BLaER1 treated with 17β-estradiol and CSF1 and Interleukin-3, amounts not matched to agents 10 nM and 100 nM (cell line): ENCODE measurements around the gene TOE1.
"Not testable (repeated sequence)": the region's sequence is repeated elsewhere in the genome, so short reads cannot be mapped to it uniquely, and the experiment has no call there.

Experiments used
- H3K27ac ChIP-seq, 11 experiments: shearing (Covaris generic); formaldehyde crosslinking; 2 replicates each; pipeline ENCODE4 v1.8.1; 2022
- H3K27me3 ChIP-seq, 11 experiments: shearing (Covaris generic); formaldehyde crosslinking; 2 replicates each; pipeline ENCODE4 v1.8.1; 2022
- H3K36me3 ChIP-seq, 11 experiments: shearing (Covaris generic); formaldehyde crosslinking; 2 replicates each; pipeline ENCODE4 v1.8.1; 2022
- H3K4me1 ChIP-seq, 10 experiments: shearing (Covaris generic); formaldehyde crosslinking; 2 replicates each; pipeline ENCODE4 v1.8.1; 2022
- H3K4me2 ChIP-seq, 11 experiments: shearing (Covaris generic); formaldehyde crosslinking; 2 replicates each; pipeline ENCODE4 v1.8.1; 2022
- H3K4me3 ChIP-seq, 10 experiments: shearing (Covaris generic); formaldehyde crosslinking; 2 replicates each; pipeline ENCODE4 v1.8.1; 2022
- H3K9ac ChIP-seq, 11 experiments: shearing (Covaris generic); formaldehyde crosslinking; 2 replicates each; pipeline ENCODE4 v1.8.1; 2022
- H3K9me3 ChIP-seq, 11 experiments: shearing (Covaris generic); formaldehyde crosslinking; replicated peaks in 1 of 11; 2 replicates each; pipeline ENCODE4 v1.8.1; 2022
- H4K20me1 ChIP-seq, 11 experiments: shearing (Covaris generic); formaldehyde crosslinking; 2 replicates each; pipeline ENCODE4 v1.8.1; 2022
- Cebpa-rat ChIP-seq, 11 experiments: shearing (Covaris generic); IDR thresholded peaks; 2 replicates each; pipeline ENCODE4 v1.8.1; 2022

TOE1 gene

GRCh38 chr1:45348020-45348419, 8.1 kb downstream of the TOE1 start:
- Histone ChIP-seq H3K9ac (no peak overlapping the region), H3K27me3 (no peaks in the 10 kb centered on the region), H3K9me3 (no peaks in the 10 kb centered on the region), H3K4me3 (no peak overlapping the region), H3K27ac (no peak overlapping the region), H4K20me1 (peaks cover 0 to 29% (median 7%) of the 10 kb centered on the region in 11 experiments; a peak in 7 of 22 replicates), H3K36me3 (peaks cover 31 to 59% (median 39%) of the 10 kb centered on the region in 11 experiments), H3K4me1 (peaks cover under 1 to 7% (median 2%) of the 10 kb centered on the region in 10 experiments; a peak in 17 of 20 replicates), H3K4me2 (no peak overlapping the region)
- no peak for TF ChIP-seq Cebpa-rat (IDR thresholded peaks at IDR 0.05)

DNA sequence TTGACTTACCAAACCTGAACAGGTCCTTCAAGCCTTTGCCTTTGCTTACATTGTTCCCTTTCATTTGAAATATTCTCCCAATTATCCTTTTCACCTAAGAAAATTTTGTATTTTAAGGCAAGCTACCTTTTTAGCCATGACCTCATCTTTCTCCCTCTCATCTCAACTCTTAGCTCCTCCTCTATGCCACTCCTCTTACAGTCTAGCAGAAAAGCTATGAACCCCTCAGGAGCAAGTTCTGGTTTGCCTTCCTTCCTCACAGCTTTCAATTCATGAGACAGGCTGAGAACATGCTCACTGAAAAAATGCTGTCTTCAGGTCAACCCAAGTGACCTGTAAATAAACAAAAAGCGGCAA, 8.6 kb downstream of the TOE1 start:
- Histone ChIP-seq H3K4me1 (peaks cover 0 to 1% (median 0%) of the 10 kb centered on the region in 10 experiments; a peak in 5 of 20 replicates), H3K4me2 (no peak overlapping the region), H3K9ac (no peak overlapping the region), H3K27me3 (no peaks in the 10 kb centered on the region), H3K9me3 (no peaks in the 10 kb centered on the region), H3K27ac (no peak overlapping the region), H3K4me3 (no peak overlapping the region), H4K20me1 (peaks cover 0 to 27% (median 7%) of the 10 kb centered on the region in 11 experiments; a peak in 6 of 22 replicates), H3K36me3 (peaks cover 26 to 54% (median 33%) of the 10 kb centered on the region in 11 experiments)
- no peak for TF ChIP-seq Cebpa-rat (IDR thresholded peaks at IDR 0.05)

DNA sequence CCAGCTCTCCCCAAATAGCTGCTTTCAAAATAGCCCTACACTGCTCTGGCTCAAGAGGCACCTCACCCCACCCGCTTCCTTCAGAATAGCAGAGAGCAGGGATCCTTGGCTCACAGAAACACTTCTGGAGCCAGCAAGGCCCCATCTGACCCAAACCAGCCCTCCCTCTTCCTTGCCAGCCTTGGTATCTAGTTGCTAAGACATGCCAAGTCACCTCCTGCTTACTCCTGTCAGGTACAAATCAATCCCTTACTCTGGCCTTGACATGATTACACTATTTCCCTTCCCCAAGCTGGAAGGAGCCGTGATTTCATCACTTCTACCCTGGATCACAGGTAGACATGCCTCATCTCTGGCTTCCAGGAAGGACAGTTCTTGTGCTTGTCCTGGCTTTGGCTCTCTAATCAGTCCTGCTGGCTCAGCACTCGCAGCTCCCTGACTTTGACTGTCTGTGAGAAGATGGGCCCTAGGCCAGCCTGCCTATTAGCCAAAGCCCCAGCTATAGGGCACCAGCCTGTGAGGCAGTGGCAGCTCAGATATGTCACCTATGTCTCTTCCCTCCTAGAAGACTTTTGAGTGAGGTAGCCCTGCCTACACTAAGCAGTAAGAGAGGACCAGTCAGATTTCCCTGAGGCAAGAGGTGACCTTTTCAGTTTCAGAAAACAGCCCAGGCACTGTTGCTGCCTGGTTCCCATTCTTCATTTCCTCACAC, 9.2 kb downstream of the TOE1 start:
- no peak for TF ChIP-seq Cebpa-rat (IDR thresholded peaks at IDR 0.05)
- no peak overlapping the region for H3K27ac ChIP-seq
- H3K4me3 ChIP-seq = no peak overlapping the region
- no peaks in the 10 kb centered on the region for H3K27me3 ChIP-seq
- H3K9me3 ChIP-seq = no peaks in the 10 kb centered on the region
- no peak overlapping the region for H3K9ac ChIP-seq
- H4K20me1 ChIP-seq = peaks cover 0 to 22% (median 7%) of the 10 kb centered on the region in 11 experiments; a peak in 5 of 22 replicates
- H3K36me3 ChIP-seq = peaks cover 20 to 50% (median 28%) of the 10 kb centered on the region in 11 experiments
- no peak overlapping the region for H3K4me2 ChIP-seq
- H3K4me1 ChIP-seq = peaks cover 0 to 7% (median 0%) of the 10 kb centered on the region in 10 experiments; a peak in 4 of 20 replicates

DNA sequence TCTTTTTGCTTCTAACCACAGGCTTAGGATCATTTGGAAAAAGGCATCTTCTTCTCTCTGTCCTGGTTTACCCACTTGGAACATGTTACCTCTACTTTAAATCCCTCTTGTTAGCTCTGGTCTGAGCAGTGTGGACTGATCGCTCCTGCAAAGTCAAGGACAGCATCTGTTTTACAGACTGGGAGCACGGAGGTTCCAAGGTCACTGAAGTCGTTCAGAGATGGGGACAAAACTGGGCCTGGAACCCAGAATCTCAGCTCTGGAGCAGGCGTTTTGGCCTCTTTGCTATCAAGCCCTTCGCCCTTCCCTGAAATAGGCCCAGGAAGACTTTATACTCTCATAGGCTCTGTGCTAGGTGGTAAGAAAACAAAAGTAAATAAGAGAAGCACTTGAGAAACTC, 11.5 kb downstream of the TOE1 start:
- Histone ChIP-seq H3K9me3 (no peaks in the 10 kb centered on the region), H3K36me3 (peaks cover 0 to 37% (median 5%) of the 10 kb centered on the region in 11 experiments; a peak in 12 of 22 replicates), H3K27me3 (no peaks in the 10 kb centered on the region), H3K9ac (no peak overlapping the region), H3K4me1 (peaks cover 0 to 8% (median 0%) of the 10 kb centered on the region in 10 experiments; a peak in 4 of 20 replicates), H3K4me3 (no peak overlapping the region), H4K20me1 (peaks cover 0 to 7% (median 0%) of the 10 kb centered on the region in 11 experiments; a peak in 1 of 22 replicates), H3K4me2 (no peak overlapping the region), H3K27ac (no peak overlapping the region)
- TF ChIP-seq Cebpa-rat (IDR thresholded peaks at IDR 0.05) = no peak

- Histone ChIP-seq H3K9ac (no peak overlapping the region), H3K4me3 (no peak overlapping the region)
- TF ChIP-seq Cebpa-rat (IDR thresholded peaks at IDR 0.05) = no peak
These were observed 13.7 kb downstream of the TOE1 start for GRCh38 chr1:45353685-45354084.

GRCh38 chr1:45354838-45355237, 14.9 kb downstream of the TOE1 start:
- Histone ChIP-seq H3K27ac (no peak overlapping the region), H3K27me3 (no peaks in the 10 kb centered on the region), H3K36me3 (peaks cover 0 to 25% (median 0%) of the 10 kb centered on the region in 11 experiments; a peak in 3 of 22 replicates), H3K4me3 (no peak overlapping the region), H3K4me1 (peaks cover 0 to 8% (median under 1%) of the 10 kb centered on the region in 10 experiments; a peak in 9 of 20 replicates), H3K9me3 (no peaks in the 10 kb centered on the region), H3K9ac (no peak overlapping the region), H4K20me1 (no peaks in the 10 kb centered on the region), H3K4me2 (no peak overlapping the region)
- no peak for TF ChIP-seq Cebpa-rat (IDR thresholded peaks at IDR 0.05)

More at GRCh38 chr1:45353685-45354084, 13.7 kb downstream of the TOE1 start:
- peaks cover 0 to 8% (median 0%) of the 10 kb centered on the region in 10 experiments; a peak in 4 of 20 replicates for H3K4me1 ChIP-seq
- peak overlapping the region in 2 of 11 experiments; percentile 20 to 38; a peak in 1 of 22 replicates for H3K4me2 ChIP-seq
- H3K36me3 ChIP-seq = peaks cover 0 to 25% (median 0%) of the 10 kb centered on the region in 11 experiments; a peak in 3 of 22 replicates
- H3K9me3 ChIP-seq = no peaks in the 10 kb centered on the region
- H3K27me3 ChIP-seq = no peaks in the 10 kb centered on the region
- H4K20me1 ChIP-seq = peaks cover 0 to 7% (median 0%) of the 10 kb centered on the region in 11 experiments; a peak in 1 of 22 replicates
- no peak overlapping the region for H3K27ac ChIP-seq

GRCh38 chr1:45355683-45356082, 15.7 kb downstream of the TOE1 start:
- H3K27ac ChIP-seq = no peak overlapping the region
- H3K36me3 ChIP-seq = peaks cover 0 to 25% (median 0%) of the 10 kb centered on the region in 11 experiments; a peak in 3 of 22 replicates
- H4K20me1 ChIP-seq = no peaks in the 10 kb centered on the region
- no peaks in the 10 kb centered on the region for H3K9me3 ChIP-seq
- peaks cover 8 to 16% (median 9%) of the 10 kb centered on the region in 10 experiments; a peak in 19 of 20 replicates for H3K4me1 ChIP-seq
- H3K27me3 ChIP-seq = no peaks in the 10 kb centered on the region
- H3K9ac ChIP-seq = no peak overlapping the region
- no peak overlapping the region for H3K4me3 ChIP-seq
- TF ChIP-seq Cebpa-rat (IDR thresholded peaks at IDR 0.05) = no peak
- H3K4me2 ChIP-seq = no peak overlapping the region

- H3K9ac ChIP-seq = no peak overlapping the region
- no peak overlapping the region for H3K27ac ChIP-seq
- H3K27me3 ChIP-seq = no peaks in the 10 kb centered on the region
- peaks cover 12 to 21% (median 14%) of the 10 kb centered on the region in 10 experiments; a peak in 19 of 20 replicates for H3K4me1 ChIP-seq
- H3K4me2 ChIP-seq = no peak overlapping the region
- peaks cover 0 to 25% (median 0%) of the 10 kb centered on the region in 11 experiments; a peak in 3 of 22 replicates for H3K36me3 ChIP-seq
- TF ChIP-seq Cebpa-rat (IDR thresholded peaks at IDR 0.05) = no peak
- no peak overlapping the region for H3K4me3 ChIP-seq
- no peaks in the 10 kb centered on the region for H4K20me1 ChIP-seq
- no peaks in the 10 kb centered on the region for H3K9me3 ChIP-seq
These were observed 16.2 kb downstream of the TOE1 start for GRCh38 chr1:45356186-45356585.

- no peaks in the 10 kb centered on the region for H4K20me1 ChIP-seq
- TF ChIP-seq Cebpa-rat (IDR thresholded peaks at IDR 0.05) = no peak
- peaks cover 0 to 4% (median 0%) of the 10 kb centered on the region in 11 experiments; a peak in 2 of 22 replicates for H3K36me3 ChIP-seq
- peaks cover 12 to 24% (median 16%) of the 10 kb centered on the region in 10 experiments; a peak in 19 of 20 replicates for H3K4me1 ChIP-seq
- H3K9ac ChIP-seq = peak overlapping the region in 8 of 11 experiments; percentile 2 to 46 (median 12); a peak in 9 of 22 replicates
- H3K27me3 ChIP-seq = no peaks in the 10 kb centered on the region
- H3K4me2 ChIP-seq = peak overlapping the region; percentile 18 to 77 (median 44); a peak in 19 of 22 replicates
- no peak overlapping the region for H3K4me3 ChIP-seq
- H3K9me3 ChIP-seq = no peaks in the 10 kb centered on the region
- peak overlapping the region in 4 of 11 experiments; percentile 0 to 21 (median 4); a peak in 4 of 22 replicates for H3K27ac ChIP-seq
These were observed 20.0 kb downstream of the TOE1 start for GRCh38 chr1:45359882-45360513.

DNA sequence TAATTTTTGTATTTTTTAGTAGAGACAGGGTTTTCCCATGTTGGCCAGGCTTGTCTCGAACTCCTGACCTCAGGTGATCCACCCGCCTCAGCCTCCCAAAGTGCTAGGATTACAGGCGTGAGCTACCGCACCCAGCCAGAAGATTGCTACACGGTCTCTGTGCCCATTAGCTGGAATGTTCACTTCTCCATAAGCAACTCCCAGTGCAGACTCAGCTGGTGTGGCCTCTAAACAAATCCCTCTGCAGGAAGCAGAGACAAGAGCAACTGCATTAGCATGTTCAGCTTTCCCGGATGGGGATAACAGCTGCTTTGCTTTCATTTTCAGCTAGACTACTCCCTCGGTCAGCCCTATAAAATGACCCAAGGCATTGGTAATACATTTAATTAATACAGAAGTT, 21.0 kb downstream of the TOE1 start:
- peak overlapping the region in 2 of 11 experiments; percentile 1 to 14; a peak in 2 of 22 replicates for H3K27ac ChIP-seq
- not testable (repeated sequence) for H3K9me3 ChIP-seq, H3K27me3 ChIP-seq, H3K36me3 ChIP-seq, H4K20me1 ChIP-seq
- peak overlapping the region in 2 of 10 experiments; percentile 18 to 28; a peak in 3 of 20 replicates for H3K4me3 ChIP-seq
- peak overlapping the region; percentile 8 to 77 (median 46); a peak in 17 of 22 replicates for H3K4me2 ChIP-seq
- H3K4me1 ChIP-seq = peaks cover 12 to 24% (median 16%) of the 10 kb centered on the region in 10 experiments; a peak in 19 of 20 replicates
- peak overlapping the region in 3 of 11 experiments; percentile 27 to 51 (median 29); a peak in 3 of 22 replicates for H3K9ac ChIP-seq
